GM18511 (cell line): ENCODE data around the gene B9D2.
A peak's percentile ranks its signal among the peaks of the same experiment; 100 is the strongest.
"Not testable (repeated sequence)": the region's sequence is repeated elsewhere in the genome, so short reads cannot be mapped to it uniquely, and the experiment has no call there.

ENCODE experiments used
- ATAC-seq: cut with Tn5 transposase; IDR thresholded peaks from one replicate; pipeline ENCODE4 v1.9.1; 2021; ENCODE audit warnings: mild to moderate bottlenecking, moderate library complexity; ENCODE audit not compliant: unreplicated experiment

B9D2 gene

GRCh38 chr19:41363753-41364523 lies at the start of gene B9D2:
Gene B9D2 (minus strand): TSS chr19:41364149. CDS start chr19:41363519, 630 bp downstream.
- ATAC-seq, result peak; percentile 86

GRCh38 chr19:41412953-41413352 lies 49.0 kb upstream of the B9D2 start:
- no peak for ATAC-seq

GRCh38 chr19:41411968-41412265 lies 48.0 kb upstream of the B9D2 start:
- ATAC-seq, result no peak

GRCh38 chr19:41411100-41411967 lies 47.4 kb upstream of the B9D2 start:
- no peak for ATAC-seq

- no peak for ATAC-seq
Measured at GRCh38 chr19:41410336-41411054, 46.5 kb upstream of the B9D2 start.

GRCh38 chr19:41409288-41409687 lies 45.3 kb upstream of the B9D2 start:
- no peak for ATAC-seq

- ATAC-seq, result not testable (repeated sequence)
Measured at GRCh38 chr19:41408846-41409245, 44.9 kb upstream of the B9D2 start.

- ATAC-seq, result no peak
Measured at GRCh38 chr19:41408256-41408655, 44.3 kb upstream of the B9D2 start.

GRCh38 chr19:41407271-41407670 lies 43.3 kb upstream of the B9D2 start:
- no peak for ATAC-seq

GRCh38 chr19:41405776-41406175 lies 41.8 kb upstream of the B9D2 start:
- no peak for ATAC-seq

- no peak for ATAC-seq
Measured at GRCh38 chr19:41403181-41403970, 39.4 kb upstream of the B9D2 start.

GRCh38 chr19:41402010-41402409 lies 38.1 kb upstream of the B9D2 start:
- ATAC-seq, result no peak

GRCh38 chr19:41401483-41401882 lies 37.5 kb upstream of the B9D2 start:
- no peak for ATAC-seq

- ATAC-seq, result no peak
Measured at GRCh38 chr19:41399525-41399924, 35.6 kb upstream of the B9D2 start.

- no peak for ATAC-seq
Measured at GRCh38 chr19:41399091-41399490, 35.1 kb upstream of the B9D2 start.

- no peak for ATAC-seq
Measured at GRCh38 chr19:41398598-41398997, 34.6 kb upstream of the B9D2 start.

GRCh38 chr19:41398050-41398418 lies 34.1 kb upstream of the B9D2 start:
- ATAC-seq, result no peak

GRCh38 chr19:41397086-41398049 lies 33.4 kb upstream of the B9D2 start, which contains the start of the genes BCKDHA and EXOSC5:
Gene BCKDHA (plus strand): TSS chr19:41397818. CDS start chr19:41397828, 10 bp downstream.
Gene EXOSC5 (minus strand): TSS chr19:41397359. CDS start chr19:41397328, 31 bp downstream.
- peak; percentile 89 for ATAC-seq

- no peak for ATAC-seq
Measured at GRCh38 chr19:41395355-41395754, 31.4 kb upstream of the B9D2 start.
